CD4-positive, alpha-beta T cell treated with Interleukin-2 at 100 ng/mL for 4 hours (primary cell): Measurements from ENCODE around the gene ADGRG1.
"Not testable (repeated sequence)": the region's sequence is repeated elsewhere in the genome, so short reads cannot be mapped to it uniquely, and the experiment has no call there.

Experiments used
- DNase-seq: peaks from one replicate; pipeline ENCODE4 v3.0.0-alpha.2; 2020; ENCODE audit warnings: low spot score

ADGRG1 gene

DNA sequence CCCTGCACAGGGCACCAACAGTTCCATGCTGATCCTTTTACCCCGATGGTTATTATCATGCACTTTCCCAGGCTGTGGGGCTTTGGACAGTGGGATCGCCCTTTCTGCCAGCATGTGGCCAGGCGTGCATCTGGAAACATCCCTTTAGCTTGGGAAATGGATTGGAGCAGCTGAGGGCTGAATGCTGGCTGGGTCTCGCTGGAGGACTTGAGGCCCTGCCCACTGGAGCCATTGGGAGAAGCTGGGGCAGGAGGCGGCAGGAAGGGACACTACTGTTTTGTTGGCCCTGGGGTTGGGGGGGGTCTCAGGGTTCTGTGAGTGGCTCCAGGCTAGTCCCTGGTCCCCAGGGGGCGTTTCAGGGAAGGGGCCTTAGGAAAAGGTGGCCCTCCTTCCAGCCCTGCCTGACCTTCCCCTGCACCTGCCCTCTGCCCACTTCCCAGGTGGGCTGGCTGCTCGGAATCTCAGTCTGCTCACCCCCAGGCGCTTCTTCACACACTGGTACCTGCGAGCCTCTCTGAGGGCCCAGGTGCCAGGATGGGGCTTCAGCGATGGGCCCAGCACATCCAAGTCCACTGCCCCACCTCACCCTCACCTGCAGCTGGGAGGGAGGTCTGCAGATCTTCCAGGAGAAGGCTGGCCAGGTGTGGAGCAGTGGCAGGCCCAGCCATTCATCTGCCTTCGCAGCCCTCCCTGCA, 38.1 kb downstream of the ADGRG1 start:
- DNase-seq = no peak

DNA sequence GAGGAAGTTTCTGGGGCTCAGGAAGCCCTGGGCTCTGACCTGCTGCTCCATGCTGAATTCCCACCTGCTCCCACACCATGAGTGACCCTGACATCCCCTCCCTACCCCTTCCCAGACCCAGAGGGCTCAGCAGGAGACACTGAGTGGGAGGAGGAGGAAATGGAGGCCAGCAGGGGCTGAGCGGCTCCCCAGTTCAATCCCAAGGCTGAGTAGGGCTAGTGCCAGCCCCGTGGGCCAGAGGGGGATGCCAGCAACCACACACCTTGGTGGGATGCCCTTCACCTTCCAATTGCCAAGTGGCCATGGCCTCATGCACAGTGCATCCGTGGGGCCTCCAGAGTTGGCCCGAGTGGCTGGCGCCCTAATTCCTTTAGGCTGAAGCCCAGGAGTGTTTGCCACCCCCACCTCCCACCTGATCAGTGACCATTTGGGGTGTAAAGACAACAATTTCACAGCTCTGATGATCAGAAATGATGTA, 38.7 kb downstream of the ADGRG1 start:
- no peak for DNase-seq

- DNase-seq = no peak
Measured at GRCh38 chr16:57667526-57668262, 39.3 kb downstream of the ADGRG1 start.

GRCh38 chr16:57668263-57668571, 39.8 kb downstream of the ADGRG1 start, which contains the start of gene ADGRG3:
ADGRG3 (plus strand) TSS chr16:57668306; CDS start chr16:57668348, 42 bp downstream.
- no peak for DNase-seq

GRCh38 chr16:57668630-57669475, 40.4 kb downstream of the ADGRG1 start:
- DNase-seq = no peak

DNA sequence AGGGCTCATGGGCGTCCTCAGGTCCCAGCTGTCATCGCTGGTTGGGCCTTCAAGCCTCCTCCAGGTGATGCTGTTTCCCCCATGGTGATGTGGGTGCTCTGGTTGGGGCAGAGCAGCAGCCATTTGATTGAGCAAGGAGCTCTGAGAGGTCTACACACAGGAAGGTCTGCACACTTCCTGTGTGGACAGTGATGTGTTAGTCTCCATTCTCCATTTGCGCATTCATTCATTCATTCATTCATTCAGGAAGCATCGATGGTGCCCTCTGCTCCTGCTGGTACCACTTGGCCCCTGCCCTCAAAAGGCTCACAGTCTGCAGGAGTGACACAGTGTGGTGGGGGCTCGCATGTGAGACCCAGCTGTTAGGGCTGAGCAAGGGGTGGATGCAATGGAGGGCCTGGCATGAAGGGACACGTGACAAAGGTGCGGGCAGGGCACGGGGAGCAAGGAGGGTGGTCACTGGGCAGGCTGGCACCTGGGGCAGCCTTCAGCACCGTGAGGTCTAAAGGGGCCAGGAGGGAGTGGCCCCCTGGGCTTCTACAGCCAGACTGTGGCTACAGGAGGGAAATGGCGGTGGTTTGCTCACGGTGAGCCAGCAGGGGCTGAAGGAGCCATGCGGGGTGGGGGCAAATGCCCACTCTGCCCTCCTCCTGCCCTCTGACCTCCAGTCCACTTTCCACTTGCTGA, 41.2 kb downstream of the ADGRG1 start:
- DNase-seq = no peak

DNA sequence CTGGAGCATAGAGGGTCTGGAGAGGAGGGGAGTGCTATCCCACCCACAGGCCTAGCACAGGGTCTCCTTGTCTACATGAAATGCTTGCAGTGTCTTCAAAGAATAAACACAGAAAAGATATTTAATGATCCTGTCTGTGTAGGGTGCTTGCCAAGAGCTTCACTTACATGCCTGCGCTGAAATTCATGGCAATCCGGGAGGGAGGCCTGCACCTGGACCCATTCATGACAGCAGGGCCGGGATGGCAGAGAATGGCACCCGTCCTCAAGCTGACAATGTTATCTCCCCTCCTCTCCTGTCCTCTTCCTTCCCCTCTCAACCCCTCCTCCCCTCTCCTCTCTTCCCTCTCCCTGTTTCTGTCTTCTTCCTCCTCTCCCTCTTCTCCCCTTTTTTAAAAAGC, 41.8 kb downstream of the ADGRG1 start:
- DNase-seq = no peak

- DNase-seq = not testable (repeated sequence)
Measured at GRCh38 chr16:57671451-57671850, 43.0 kb downstream of the ADGRG1 start.

- no peak for DNase-seq
Measured at GRCh38 chr16:57672416-57672815, 44.0 kb downstream of the ADGRG1 start.

- no peak for DNase-seq
Measured at GRCh38 chr16:57672824-57673223, 44.4 kb downstream of the ADGRG1 start.

DNA sequence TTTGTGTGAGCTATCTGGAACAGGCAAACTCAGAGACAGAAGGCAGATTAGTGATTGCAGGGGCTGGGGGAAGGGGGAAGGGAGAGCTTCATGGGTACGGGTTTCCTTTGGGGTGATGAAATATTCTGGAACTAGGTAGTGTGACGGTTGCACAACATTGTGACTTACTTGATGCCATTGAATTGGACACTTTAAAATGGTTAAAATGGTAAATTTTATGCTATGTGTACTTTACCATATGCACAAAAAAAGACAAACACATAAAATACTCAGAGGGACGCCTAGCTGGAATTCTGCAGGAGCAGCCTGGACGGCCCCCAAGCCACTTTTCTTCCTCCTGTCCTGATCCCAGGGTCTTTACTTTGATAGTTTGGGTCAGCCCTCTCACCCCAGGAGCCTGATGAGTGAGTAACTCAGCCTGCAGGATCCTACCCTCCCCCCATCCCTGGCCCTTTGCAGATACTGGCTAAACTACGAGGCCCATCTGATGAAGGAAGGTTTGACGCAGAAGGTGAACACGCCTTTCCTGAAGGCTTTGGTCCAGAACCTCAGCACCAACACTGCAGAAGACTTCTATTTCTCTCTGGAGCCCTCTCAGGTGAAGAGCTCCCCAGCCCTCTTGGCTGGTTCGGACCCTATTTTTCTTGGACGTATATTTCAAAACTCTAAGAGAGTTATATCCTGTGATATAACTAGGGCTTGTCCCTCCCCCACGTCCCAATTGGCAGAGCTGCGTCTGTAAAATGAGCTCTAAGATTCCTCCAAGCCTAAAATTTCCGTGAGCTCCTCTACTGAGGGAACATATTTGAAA, 47.5 kb downstream of the ADGRG1 start:
- DNase-seq = no peak

- DNase-seq = no peak
Measured at GRCh38 chr16:57676553-57677085, 48.2 kb downstream of the ADGRG1 start.

DNA sequence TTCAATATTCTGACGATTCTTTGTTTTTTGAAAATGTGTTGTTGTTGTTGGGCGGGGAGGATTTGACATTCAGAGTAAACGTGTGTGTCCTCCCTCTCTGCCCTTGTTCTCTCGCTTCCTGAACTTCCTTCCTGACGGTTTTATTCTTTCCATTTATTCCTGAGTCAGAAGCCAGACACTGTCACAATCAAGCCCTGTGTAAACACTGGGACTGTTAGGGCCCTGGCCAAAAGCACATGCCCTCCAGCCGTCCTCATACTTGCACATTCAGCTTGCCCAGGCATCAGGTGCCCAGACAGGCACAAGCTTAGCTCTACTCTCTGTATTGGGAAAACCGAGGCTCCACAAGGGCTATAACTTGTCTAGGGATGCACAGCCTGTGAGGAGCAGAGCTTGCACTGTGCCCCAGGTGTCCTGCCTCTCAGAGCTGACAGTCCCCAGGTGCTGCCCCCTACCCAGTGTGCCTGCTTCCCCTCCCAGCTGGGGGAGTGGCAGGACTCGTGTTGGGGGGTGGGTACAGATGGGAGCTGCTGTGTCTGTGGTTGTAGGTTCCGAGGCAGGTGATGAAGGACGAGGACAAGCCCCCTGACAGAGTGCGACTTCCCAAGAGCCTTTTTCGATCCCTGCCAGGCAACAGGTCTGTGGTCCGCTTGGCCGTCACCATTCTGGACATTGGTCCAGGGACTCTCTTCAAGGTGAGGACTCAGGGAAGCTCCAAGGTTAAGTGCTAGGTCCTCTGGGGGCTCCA, 49.4 kb downstream of the ADGRG1 start:
- no peak for DNase-seq

DNA sequence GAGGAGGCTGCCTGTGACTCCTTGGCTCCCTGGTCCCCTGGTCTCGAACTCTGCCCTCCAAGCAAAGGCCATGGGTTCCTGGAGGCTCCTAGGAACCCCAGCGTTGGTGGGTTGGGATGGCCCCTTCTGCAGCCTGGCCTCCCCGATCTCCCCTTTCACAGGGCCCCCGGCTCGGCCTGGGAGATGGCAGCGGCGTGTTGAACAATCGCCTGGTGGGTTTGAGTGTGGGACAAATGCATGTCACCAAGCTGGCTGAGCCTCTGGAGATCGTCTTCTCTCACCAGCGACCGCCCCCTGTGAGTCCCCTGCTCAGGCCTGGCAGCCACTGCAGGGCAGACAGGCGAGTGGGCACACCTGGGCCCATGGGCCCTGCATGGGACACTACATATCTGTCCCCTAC, 50.6 kb downstream of the ADGRG1 start:
- DNase-seq = no peak

GRCh38 chr16:57679767-57680482, 51.5 kb downstream of the ADGRG1 start:
- DNase-seq = no peak

GRCh38 chr16:57680842-57681375, 52.5 kb downstream of the ADGRG1 start:
- no peak for DNase-seq

DNA sequence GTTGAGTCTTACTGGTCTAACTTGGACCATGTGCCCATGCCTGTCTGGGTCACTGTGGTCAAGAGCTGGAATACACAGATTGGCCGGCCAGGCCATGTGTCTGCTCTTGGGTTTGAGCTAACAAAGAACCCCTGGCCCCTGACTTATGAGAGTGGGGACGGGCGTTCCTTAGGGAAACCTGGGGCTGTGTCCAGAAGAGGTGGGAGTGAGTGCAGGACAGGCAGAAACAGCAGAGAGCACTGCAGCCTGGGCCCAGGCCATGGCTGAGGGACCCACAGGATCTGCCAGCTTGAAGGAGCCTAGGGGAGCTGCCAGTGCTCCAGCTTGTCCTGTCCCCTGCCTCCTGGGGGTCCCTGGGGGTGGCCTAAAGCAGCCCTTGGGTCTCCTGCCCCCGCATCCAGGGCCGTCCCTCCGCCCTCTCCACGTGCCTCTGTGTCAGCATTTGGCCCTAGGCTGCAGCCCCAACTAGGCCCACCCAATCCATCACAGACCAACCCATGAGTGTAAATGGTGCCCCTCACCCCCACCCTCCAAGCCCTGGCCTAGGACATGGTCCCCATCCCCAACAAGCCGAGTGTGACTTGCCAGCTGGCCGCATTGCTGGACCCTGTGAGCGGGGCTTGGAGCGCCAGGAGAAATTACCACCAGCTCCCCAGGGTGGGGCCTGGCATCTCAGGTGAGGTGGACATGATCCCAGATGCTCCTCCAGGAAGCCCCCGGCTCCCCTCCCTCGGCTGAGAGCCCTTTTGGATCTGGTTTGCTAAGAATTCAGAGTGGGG, 53.7 kb downstream of the ADGRG1 start:
- no peak for DNase-seq

DNA sequence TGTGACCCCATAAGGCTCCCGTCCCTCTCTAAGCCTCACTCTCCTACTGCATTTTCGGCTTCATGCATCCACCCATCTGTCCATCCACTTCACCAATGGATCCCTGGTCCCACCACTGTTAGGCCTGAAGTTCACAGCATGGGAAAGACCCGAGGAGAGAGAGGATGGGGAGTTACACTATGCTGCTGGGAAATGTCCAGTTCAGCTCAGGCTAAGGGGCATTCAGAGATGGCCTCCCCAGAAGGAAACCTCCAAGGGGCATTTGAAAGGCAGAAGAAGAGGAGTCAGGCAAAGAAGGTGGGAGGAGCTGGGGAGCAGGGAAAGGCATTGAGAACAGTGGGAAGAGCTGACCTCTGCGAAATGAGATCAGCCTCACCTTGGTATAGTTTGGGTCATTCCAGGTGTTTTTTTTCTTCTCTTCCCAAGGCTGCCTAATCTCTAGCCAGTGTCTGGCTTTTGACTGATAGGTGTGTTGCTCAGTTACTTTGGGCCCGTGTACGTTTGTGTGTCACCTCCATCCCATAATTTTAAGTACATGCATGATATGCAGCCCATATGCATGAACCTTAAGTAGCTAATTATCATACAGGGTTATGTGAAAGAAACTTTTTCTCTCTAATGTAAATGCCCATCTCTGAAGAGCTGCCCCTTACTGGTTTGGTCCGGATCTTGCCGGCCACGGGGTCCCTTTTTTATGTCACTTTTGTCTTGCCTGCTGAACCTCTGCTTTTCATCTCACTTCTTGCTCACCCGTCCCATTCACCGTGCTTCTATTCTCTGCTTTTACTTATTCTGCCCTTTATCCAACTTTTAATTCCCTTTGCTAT, 54.6 kb downstream of the ADGRG1 start:
- no peak for DNase-seq
